ENCODE data around the gene PCDHGA6. TPM values are rescaled to one million over a fixed set of nuclear protein-coding genes. Genes with fewer than 3 reads are reported as not detected.

PCDHGA6 gene
- total RNA-seq, 1 donor from 2014 or later, result 0.21 TPM

- no peak overlapping the region for H3K27ac Mint-ChIP-seq (ENCODE audit: unreplicated experiment)
- H3K36me3 Mint-ChIP-seq (ENCODE audit: unreplicated experiment), result peaks cover 61% of the 10 kb centered on the region
- H3K4me1 Mint-ChIP-seq (ENCODE audit: unreplicated experiment), result no peaks in the 10 kb centered on the region
- DNase-seq (ENCODE audit: extremely low spot score, unreplicated experiment), result no peak
- no peaks in the 10 kb centered on the region for H3K27me3 Mint-ChIP-seq (ENCODE audit: unreplicated experiment)
- no peak overlapping the region for H3K4me3 Mint-ChIP-seq (ENCODE audit: unreplicated experiment)
- TF ChIP-seq CTCF (IDR thresholded peaks at IDR 0.05), result no peak
- peaks cover 37% of the 10 kb centered on the region for H3K9me3 Mint-ChIP-seq (ENCODE audit: unreplicated experiment)
Measured at GRCh38 chr5:141422742-141423291, 49.1 kb downstream of the PCDHGA6 start.

- no peaks in the 10 kb centered on the region for H3K4me1 Mint-ChIP-seq (ENCODE audit: unreplicated experiment)
- no peak for TF ChIP-seq CTCF (IDR thresholded peaks at IDR 0.05)
- no peaks in the 10 kb centered on the region for H3K27me3 Mint-ChIP-seq (ENCODE audit: unreplicated experiment)
- no peak overlapping the region for H3K4me3 Mint-ChIP-seq (ENCODE audit: unreplicated experiment)
- peaks cover 58% of the 10 kb centered on the region for H3K36me3 Mint-ChIP-seq (ENCODE audit: unreplicated experiment)
- H3K9me3 Mint-ChIP-seq (ENCODE audit: unreplicated experiment), result peaks cover 31% of the 10 kb centered on the region
- H3K27ac Mint-ChIP-seq (ENCODE audit: unreplicated experiment), result no peak overlapping the region
- no peak for DNase-seq (ENCODE audit: extremely low spot score, unreplicated experiment)
Measured at GRCh38 chr5:141427783-141428426, 54.2 kb downstream of the PCDHGA6 start.

Other genes with a start within 250 kb of the PCDHGA6 start
- gene PCDHB5, start 238.7 kb upstream of the PCDHGA6 start, total RNA-seq, result 6.4 and 7.5 TPM in 2 replicates
- gene PCDHB6, start 223.8 kb upstream of the PCDHGA6 start, total RNA-seq, result 1.4 and 1.6 TPM in 2 replicates
- gene PCDHB7, start 201.2 kb upstream of the PCDHGA6 start, total RNA-seq, result 1.1 and 1.2 TPM in 2 replicates
- 0.81 and 1.1 TPM in 2 replicates for gene PCDHB8, start 196.1 kb upstream of the PCDHGA6 start, total RNA-seq
- 9.0 and 10.8 TPM in 2 replicates for gene PCDHB16, start 191.5 kb upstream of the PCDHGA6 start, total RNA-seq
- 3.4 and 4.3 TPM in 2 replicates for gene PCDHB9, start 186.7 kb upstream of the PCDHGA6 start, total RNA-seq
- gene PCDHB10, start 181.5 kb upstream of the PCDHGA6 start, total RNA-seq, result 7.8 and 8.2 TPM in 2 replicates
- gene PCDHB11, start 174.3 kb upstream of the PCDHGA6 start, total RNA-seq, result 1.9 and 2.4 TPM in 2 replicates
- gene PCDHB12, start 165.2 kb upstream of the PCDHGA6 start, total RNA-seq, result 1.9 and 2.2 TPM in 2 replicates
- 2.2 and 2.4 TPM in 2 replicates for gene PCDHB13, start 160.0 kb upstream of the PCDHGA6 start, total RNA-seq
- gene PCDHB14, start 150.5 kb upstream of the PCDHGA6 start, total RNA-seq, result 8.8 and 9.0 TPM in 2 replicates
- gene PCDHB15, start 128.5 kb upstream of the PCDHGA6 start, total RNA-seq, result 4.3 and 4.4 TPM in 2 replicates
- gene SLC25A2, start 69.8 kb upstream of the PCDHGA6 start, total RNA-seq, result 0.50 and 0.81 TPM in 2 replicates
- 78.7 and 83.8 TPM in 2 replicates for gene TAF7, start 53.1 kb upstream of the PCDHGA6 start, total RNA-seq
- gene PCDHGA1, start 43.4 kb upstream of the PCDHGA6 start, total RNA-seq, result 0.13 TPM in 1 of 2 replicates, not detected in the other
- gene PCDHGA2, start 35.1 kb upstream of the PCDHGA6 start, total RNA-seq, result 0.21 TPM in 1 of 2 replicates, not detected in the other
- not detected in 2 replicates for gene PCDHGA3, start 30.1 kb upstream of the PCDHGA6 start, total RNA-seq
- gene PCDHGB1, start 23.8 kb upstream of the PCDHGA6 start, total RNA-seq, result 1.4 and 1.8 TPM in 2 replicates
- 0.27 and 0.47 TPM in 2 replicates for gene PCDHGA4, start 18.9 kb upstream of the PCDHGA6 start, total RNA-seq
- 0.50 and 0.59 TPM in 2 replicates for gene PCDHGB2, start 13.9 kb upstream of the PCDHGA6 start, total RNA-seq
- 0.13 and 0.16 TPM in 2 replicates for gene PCDHGA5, start 9.7 kb upstream of the PCDHGA6 start, total RNA-seq
- 0.19 and 0.29 TPM in 2 replicates for gene PCDHGB3, start 3.6 kb upstream of the PCDHGA6 start, total RNA-seq
- gene PCDHGA7, start 8.9 kb downstream of the PCDHGA6 start, total RNA-seq, result 0.11 TPM in 1 of 2 replicates, not detected in the other
- gene PCDHGB4, start 13.8 kb downstream of the PCDHGA6 start, total RNA-seq, result 10.8 and 11.9 TPM in 2 replicates
- gene PCDHGA8, start 18.7 kb downstream of the PCDHGA6 start, total RNA-seq, result 0.34 and 0.51 TPM in 2 replicates
- gene PCDHGB5, start 24.1 kb downstream of the PCDHGA6 start, total RNA-seq, result 0.97 and 1.3 TPM in 2 replicates
- 1.6 and 1.9 TPM in 2 replicates for gene PCDHGA9, start 28.9 kb downstream of the PCDHGA6 start, total RNA-seq
- gene PCDHGB6, start 34.1 kb downstream of the PCDHGA6 start, total RNA-seq, result 70.2 and 71.5 TPM in 2 replicates
- gene PCDHGA10, start 39.1 kb downstream of the PCDHGA6 start, total RNA-seq, result 22.4 and 24.0 TPM in 2 replicates
- gene PCDHGB7, start 43.8 kb downstream of the PCDHGA6 start, total RNA-seq, result 6.2 and 8.8 TPM in 2 replicates
- gene PCDHGA11, start 47.2 kb downstream of the PCDHGA6 start, total RNA-seq, result 1.9 and 2.2 TPM in 2 replicates
- gene PCDHGA12, start 56.6 kb downstream of the PCDHGA6 start, total RNA-seq, result 2.0 and 2.1 TPM in 2 replicates
- 92.4 and 99.9 TPM in 2 replicates for gene PCDHGC3, start 102.1 kb downstream of the PCDHGA6 start, total RNA-seq
- 2.8 and 3.7 TPM in 2 replicates for gene PCDHGC4, start 111.1 kb downstream of the PCDHGA6 start, total RNA-seq
- 1.4 and 1.9 TPM in 2 replicates for gene PCDHGC5, start 115.2 kb downstream of the PCDHGA6 start, total RNA-seq
- 50.9 and 52.1 TPM in 2 replicates for gene DIAPH1, start 245.1 kb downstream of the PCDHGA6 start, total RNA-seq

Measured in osteocyte (in vitro differentiated cells).